ENCODE data around the gene SPR.

DNA sequence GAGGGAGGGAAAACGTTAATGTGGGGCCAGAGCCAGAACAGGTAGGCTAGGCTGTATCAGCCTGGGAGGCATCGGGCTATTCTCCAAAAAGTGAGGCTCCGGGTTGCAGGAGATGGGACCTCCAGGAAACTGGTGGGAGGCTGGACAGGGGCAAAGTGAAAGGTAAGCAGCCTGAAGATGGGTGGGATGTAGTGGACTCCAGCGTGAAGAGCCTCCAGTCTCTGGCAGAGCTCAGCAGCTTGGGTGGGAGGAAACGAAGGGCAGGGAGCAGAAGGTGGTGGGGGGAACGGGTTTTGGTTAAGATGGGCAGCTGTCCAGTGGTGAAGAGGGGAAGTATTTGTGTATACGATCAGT, 27.0 kb downstream of the SPR start:
- TF ChIP-seq, protein P1, sequence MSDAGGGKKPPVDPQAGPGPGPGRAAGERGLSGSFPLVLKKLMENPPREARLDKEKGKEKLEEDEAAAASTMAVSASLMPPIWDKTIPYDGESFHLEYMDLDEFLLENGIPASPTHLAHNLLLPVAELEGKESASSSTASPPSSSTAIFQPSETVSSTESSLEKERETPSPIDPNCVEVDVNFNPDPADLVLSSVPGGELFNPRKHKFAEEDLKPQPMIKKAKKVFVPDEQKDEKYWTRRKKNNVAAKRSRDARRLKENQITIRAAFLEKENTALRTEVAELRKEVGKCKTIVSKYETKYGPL (CRISPR knock-in tag; IDR thresholded peaks at IDR 0.05): no peak
- TF ChIP-seq NR3C1 (CRISPR knock-in tag; IDR thresholded peaks at IDR 0.05) (no peak), ZSCAN9 (CRISPR knock-in tag; IDR thresholded peaks at IDR 0.05; ENCODE audit: borderline replicate concordance) (no peak), ZNF292 (CRISPR knock-in tag; IDR thresholded peaks at IDR 0.05; ENCODE audit: borderline replicate concordance, low read depth) (no peak), FOXA1 (IDR thresholded peaks at IDR 0.05) (no peak), FOXA1 (CRISPR knock-in tag; IDR thresholded peaks at IDR 0.05) (no peak), ZNF749 (CRISPR knock-in tag; IDR thresholded peaks at IDR 0.05; ENCODE audit: borderline replicate concordance) (no peak), JUNB (CRISPR knock-in tag; IDR thresholded peaks at IDR 0.05; ENCODE audit: borderline replicate concordance) (no peak)
- TF ChIP-seq, protein P2, sequence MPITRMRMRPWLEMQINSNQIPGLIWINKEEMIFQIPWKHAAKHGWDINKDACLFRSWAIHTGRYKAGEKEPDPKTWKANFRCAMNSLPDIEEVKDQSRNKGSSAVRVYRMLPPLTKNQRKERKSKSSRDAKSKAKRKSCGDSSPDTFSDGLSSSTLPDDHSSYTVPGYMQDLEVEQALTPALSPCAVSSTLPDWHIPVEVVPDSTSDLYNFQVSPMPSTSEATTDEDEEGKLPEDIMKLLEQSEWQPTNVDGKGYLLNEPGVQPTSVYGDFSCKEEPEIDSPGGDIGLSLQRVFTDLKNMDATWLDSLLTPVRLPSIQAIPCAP (CRISPR knock-in tag; IDR thresholded peaks at IDR 0.05; ENCODE audit: low read depth): no peak
- TF ChIP-seq, protein P3, sequence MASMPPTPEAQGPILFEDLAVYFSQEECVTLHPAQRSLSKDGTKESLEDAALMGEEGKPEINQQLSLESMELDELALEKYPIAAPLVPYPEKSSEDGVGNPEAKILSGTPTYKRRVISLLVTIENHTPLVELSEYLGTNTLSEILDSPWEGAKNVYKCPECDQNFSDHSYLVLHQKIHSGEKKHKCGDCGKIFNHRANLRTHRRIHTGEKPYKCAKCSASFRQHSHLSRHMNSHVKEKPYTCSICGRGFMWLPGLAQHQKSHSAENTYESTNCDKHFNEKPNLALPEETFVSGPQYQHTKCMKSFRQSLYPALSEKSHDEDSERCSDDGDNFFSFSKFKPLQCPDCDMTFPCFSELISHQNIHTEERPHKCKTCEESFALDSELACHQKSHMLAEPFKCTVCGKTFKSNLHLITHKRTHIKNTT (CRISPR knock-in tag; IDR thresholded peaks at IDR 0.05): no peak
- TF ChIP-seq, protein P4, sequence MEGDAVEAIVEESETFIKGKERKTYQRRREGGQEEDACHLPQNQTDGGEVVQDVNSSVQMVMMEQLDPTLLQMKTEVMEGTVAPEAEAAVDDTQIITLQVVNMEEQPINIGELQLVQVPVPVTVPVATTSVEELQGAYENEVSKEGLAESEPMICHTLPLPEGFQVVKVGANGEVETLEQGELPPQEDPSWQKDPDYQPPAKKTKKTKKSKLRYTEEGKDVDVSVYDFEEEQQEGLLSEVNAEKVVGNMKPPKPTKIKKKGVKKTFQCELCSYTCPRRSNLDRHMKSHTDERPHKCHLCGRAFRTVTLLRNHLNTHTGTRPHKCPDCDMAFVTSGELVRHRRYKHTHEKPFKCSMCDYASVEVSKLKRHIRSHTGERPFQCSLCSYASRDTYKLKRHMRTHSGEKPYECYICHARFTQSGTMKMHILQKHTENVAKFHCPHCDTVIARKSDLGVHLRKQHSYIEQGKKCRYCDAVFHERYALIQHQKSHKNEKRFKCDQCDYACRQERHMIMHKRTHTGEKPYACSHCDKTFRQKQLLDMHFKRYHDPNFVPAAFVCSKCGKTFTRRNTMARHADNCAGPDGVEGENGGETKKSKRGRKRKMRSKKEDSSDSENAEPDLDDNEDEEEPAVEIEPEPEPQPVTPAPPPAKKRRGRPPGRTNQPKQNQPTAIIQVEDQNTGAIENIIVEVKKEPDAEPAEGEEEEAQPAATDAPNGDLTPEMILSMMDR (CRISPR knock-in tag; IDR thresholded peaks at IDR 0.05): no peak
- TF ChIP-seq, protein P5, sequence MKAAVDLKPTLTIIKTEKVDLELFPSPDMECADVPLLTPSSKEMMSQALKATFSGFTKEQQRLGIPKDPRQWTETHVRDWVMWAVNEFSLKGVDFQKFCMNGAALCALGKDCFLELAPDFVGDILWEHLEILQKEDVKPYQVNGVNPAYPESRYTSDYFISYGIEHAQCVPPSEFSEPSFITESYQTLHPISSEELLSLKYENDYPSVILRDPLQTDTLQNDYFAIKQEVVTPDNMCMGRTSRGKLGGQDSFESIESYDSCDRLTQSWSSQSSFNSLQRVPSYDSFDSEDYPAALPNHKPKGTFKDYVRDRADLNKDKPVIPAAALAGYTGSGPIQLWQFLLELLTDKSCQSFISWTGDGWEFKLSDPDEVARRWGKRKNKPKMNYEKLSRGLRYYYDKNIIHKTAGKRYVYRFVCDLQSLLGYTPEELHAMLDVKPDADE (CRISPR knock-in tag; IDR thresholded peaks at IDR 0.05): no peak
